H9 (cell line): Measurements from ENCODE around the gene TMEM158. TPM values are rescaled to one million over a fixed set of nuclear protein-coding genes. Genes with fewer than 3 reads are reported as not detected.

ENCODE experiments used
- DNase-seq: peaks from one replicate; pipeline ENCODE4 v3.0.0-alpha.2; 2017
- H2AFZ ChIP-seq: one replicate; pipeline ENCODE4 v1.6.1; 2013; ENCODE audit warnings: mild to moderate bottlenecking, low read length, control low read depth, moderate library complexity
- H2AK5ac ChIP-seq: 2 replicates; pipeline ENCODE4 v1.6.1; 2013; ENCODE audit warnings: low read length, control low read depth, mixed read lengths; ENCODE audit not compliant: insufficient read length
- H2BK120ac ChIP-seq: one replicate; pipeline ENCODE4 v1.6.1; 2013; ENCODE audit warnings: low read depth, mild to moderate bottlenecking, low read length, control low read depth, inconsistent platforms; ENCODE audit not compliant: poor library complexity, severe bottlenecking
- H2BK12ac ChIP-seq: 2 replicates; pipeline ENCODE4 v1.6.1; 2013; ENCODE audit warnings: low read length, control low read depth, mixed read lengths, low read depth; ENCODE audit not compliant: insufficient read length
- H2BK15ac ChIP-seq: 2 replicates; pipeline ENCODE4 v1.6.1; 2013; ENCODE audit warnings: low read depth, low read length, control low read depth
- H2BK20ac ChIP-seq: one replicate; pipeline ENCODE4 v1.6.1; 2013; ENCODE audit warnings: low read depth, mild to moderate bottlenecking, low read length, control low read depth, inconsistent platforms; ENCODE audit not compliant: poor library complexity, severe bottlenecking
- H2BK5ac ChIP-seq: 2 replicates; pipeline ENCODE4 v1.6.1; 2013; ENCODE audit warnings: low read length, control low read depth, mixed read lengths; ENCODE audit not compliant: insufficient read length
- H3K14ac ChIP-seq: 2 replicates; pipeline ENCODE4 v1.6.1; 2013; ENCODE audit warnings: low read length, control low read depth; ENCODE audit not compliant: insufficient read depth
- H3K18ac ChIP-seq: 2 replicates; pipeline ENCODE4 v1.6.1; 2013; ENCODE audit warnings: low read depth, mild to moderate bottlenecking, mixed read lengths, low read length, control low read depth; ENCODE audit not compliant: insufficient read length
- H3K23ac ChIP-seq: 2 replicates; pipeline ENCODE4 v1.6.1; 2013; ENCODE audit warnings: low read length, control low read depth, mixed read lengths, low read depth; ENCODE audit not compliant: insufficient read length
- H3K23me2 ChIP-seq: 2 replicates; pipeline ENCODE4 v1.6.1; 2013; ENCODE audit warnings: low read depth, mild to moderate bottlenecking, mixed read lengths, low read length, control low read depth; ENCODE audit not compliant: insufficient read length, poor library complexity, severe bottlenecking
- H3K27ac ChIP-seq: 2 replicates; pipeline ENCODE4 v1.5.1; 2013; ENCODE audit warnings: low read length, control low read depth, mixed read lengths, low read depth; ENCODE audit not compliant: insufficient read length
- H3K27me3 ChIP-seq: 2 replicates; pipeline ENCODE4 v1.6.1; 2013; ENCODE audit warnings: low read length, control low read depth, inconsistent platforms; ENCODE audit not compliant: insufficient read depth
- H3K4ac ChIP-seq: 2 replicates; pipeline ENCODE4 v1.6.1; 2013; ENCODE audit warnings: low read depth, mild to moderate bottlenecking, control low read depth, inconsistent platforms, low read length, moderate library complexity
- H3K4me1 ChIP-seq: 2 replicates; pipeline ENCODE4 v1.6.1; 2013; ENCODE audit warnings: low read length, control low read depth, inconsistent platforms; ENCODE audit not compliant: insufficient read depth
- H3K4me2 ChIP-seq: 2 replicates; pipeline ENCODE4 v1.6.1; 2013; ENCODE audit warnings: low read length, control low read depth, mixed read lengths; ENCODE audit not compliant: insufficient read length, insufficient read depth
- H3K56ac ChIP-seq: 2 replicates; pipeline ENCODE4 v1.6.1; 2013; ENCODE audit warnings: low read depth, mild to moderate bottlenecking, mixed read lengths, low read length, control low read depth; ENCODE audit not compliant: insufficient read length
- H3K79me1 ChIP-seq: 2 replicates; pipeline ENCODE4 v1.6.1; 2013; ENCODE audit warnings: low read depth, mild to moderate bottlenecking, moderate library complexity, low read length, control low read depth, inconsistent platforms; ENCODE audit not compliant: insufficient read depth, poor library complexity, severe bottlenecking
- H3K79me2 ChIP-seq: 2 replicates; pipeline ENCODE4 v1.6.1; 2013; ENCODE audit warnings: low read length, control low read depth, inconsistent platforms; ENCODE audit not compliant: insufficient read depth
- H3K9ac ChIP-seq: 2 replicates; pipeline ENCODE4 v1.6.1; 2013; ENCODE audit warnings: low read length, control low read depth, mixed read lengths; ENCODE audit not compliant: insufficient read length; ENCODE audit errors: extremely low read depth
- H3K9me3 ChIP-seq: one replicate; pipeline ENCODE4 v1.6.1; 2013; ENCODE audit warnings: low read depth, low read length, inconsistent platforms; ENCODE audit not compliant: control insufficient read depth
- H3T11ph ChIP-seq: one replicate; pipeline ENCODE4 v1.6.1; 2013; ENCODE audit warnings: mild to moderate bottlenecking, low read length, control low read depth, inconsistent platforms
- H4K20me1 ChIP-seq: one replicate; pipeline ENCODE4 v1.6.1; 2013; ENCODE audit not compliant: control insufficient read depth, insufficient read length, insufficient read depth
- H4K5ac ChIP-seq: 2 replicates; pipeline ENCODE4 v1.6.1; 2013; ENCODE audit warnings: low read depth, mild to moderate bottlenecking, mixed read lengths, low read length, control low read depth; ENCODE audit not compliant: insufficient read length
- H4K8ac ChIP-seq: replicated peaks from 2 replicates; pipeline ENCODE4 v1.6.1; 2013; ENCODE audit warnings: low read length, control low read depth, mixed read lengths, low read depth; ENCODE audit not compliant: insufficient read length
- H4K91ac ChIP-seq: 2 replicates; pipeline ENCODE4 v1.6.1; 2013; ENCODE audit warnings: low read depth, mild to moderate bottlenecking, moderate library complexity, mixed read lengths, low read length, control low read depth; ENCODE audit not compliant: insufficient read length
- H3K27ac Mint-ChIP-seq, 3 experiments: 2 replicates in 2 of 3; 3 replicates in 1 of 3; pipeline ENCODE4 v1.8.0; 2020 to 2021; ENCODE audit warnings: mixed read lengths in 3 of 3, mild to moderate bottlenecking in 1 of 3, moderate library complexity in 1 of 3
- H3K27me3 Mint-ChIP-seq: 2 replicates; pipeline ENCODE4 v1.8.0; 2021; ENCODE audit warnings: low read depth, mild to moderate bottlenecking, moderate library complexity, mixed read lengths
- H3K36me3 Mint-ChIP-seq, 3 experiments: 2 replicates in 2 of 3; 3 replicates in 1 of 3; pipeline ENCODE4 v1.8.0; 2020 to 2021; ENCODE audit warnings: low read depth in 3 of 3, mixed read lengths in 3 of 3; ENCODE audit not compliant: insufficient read depth in 1 of 3
- H3K4me1 Mint-ChIP-seq, 2 experiments: 2 replicates each; pipeline ENCODE4 v1.8.0; 2020; ENCODE audit warnings: mixed read lengths in 2 of 2
- H3K4me3 Mint-ChIP-seq, 2 experiments: 2 replicates in 1 of 2; 3 replicates in 1 of 2; pipeline ENCODE4 v1.8.0; 2020 to 2021; ENCODE audit warnings: mild to moderate bottlenecking in 2 of 2, mixed read lengths in 2 of 2, moderate library complexity in 1 of 2
- H3K9me3 Mint-ChIP-seq, 2 experiments: 2 replicates in 1 of 2; 3 replicates in 1 of 2; pipeline ENCODE4 v1.8.0; 2020; ENCODE audit warnings: mild to moderate bottlenecking in 2 of 2, mixed read lengths in 2 of 2, moderate library complexity in 1 of 2
- CTCF ChIP-seq: fragments of 200-600 bp; sonication (generic); conservative IDR thresholded peaks from 3 replicates; pipeline ENCODE4 v1.8.0; 2021; ENCODE audit warnings: antibody characterized with exemption, mild to moderate bottlenecking
- WGBS: extraction: QIAGEN DNeasy Blood & Tissue Kit; methylation state at CpG from one replicate; pipeline ENCODE4 v1.1.7; 2013; ENCODE audit warnings: missing lambda C conversion rate, low lambda C conversion rate, mixed read lengths; ENCODE audit not compliant: insufficient read length; ENCODE audit errors: extremely low coverage; 5-methylcytosine and 5-hydroxymethylcytosine counted together
- total RNA-seq: library from RNA; stranded (reverse); gene quantifications from 2 replicates; pipeline ENCODE4 v1.2.1, GENCODE V29; 2021

TMEM158 gene
- total RNA-seq, 1 experiment from 2014 or later: 29.1 TPM

DNA sequence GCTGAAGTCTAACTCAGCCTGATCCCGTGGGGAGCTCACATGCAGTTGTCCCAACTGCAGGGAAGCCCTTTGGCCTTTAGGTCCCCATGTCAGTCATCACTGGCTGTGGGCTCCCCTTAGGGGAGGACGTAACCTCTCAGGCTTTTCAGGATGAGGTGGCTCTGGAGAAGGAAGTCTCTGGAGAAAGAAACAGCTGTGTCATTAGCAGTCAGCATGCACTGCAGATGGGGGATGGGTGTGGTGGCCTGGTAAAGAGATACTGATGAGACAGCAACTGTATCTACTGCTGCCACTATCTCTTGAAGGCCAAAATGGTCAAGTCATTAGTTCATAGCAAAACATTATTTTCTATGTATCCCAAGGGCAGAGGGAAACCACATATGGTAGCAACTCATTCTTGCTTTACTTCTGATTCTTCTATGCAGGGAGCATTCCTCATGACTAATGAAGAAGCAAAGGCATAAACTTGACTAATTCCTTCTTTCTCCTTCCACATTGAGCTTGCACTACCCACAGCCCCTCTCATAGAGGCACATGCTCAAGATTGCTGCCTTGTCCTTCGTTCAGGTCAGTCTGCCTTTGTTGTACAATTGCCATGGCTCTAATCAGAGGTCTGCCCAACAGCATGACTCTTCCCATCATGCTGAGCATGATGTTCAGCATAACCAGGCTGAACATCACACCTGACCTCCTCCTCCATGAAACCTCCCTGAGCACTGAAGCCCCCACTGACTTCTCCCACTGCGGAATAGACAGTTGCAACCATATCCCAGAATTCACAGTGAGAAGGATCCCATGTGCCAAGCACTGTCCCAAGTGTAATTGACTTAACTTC is 47.8 kb upstream of the TMEM158 start:
- Histone ChIP-seq H3K4me1 (no peaks in the 10 kb centered on the region; the same call in 1 of the 2 replicates), H3K56ac (no peak overlapping the region), H2BK5ac (no peak overlapping the region), H3K23ac (no peak overlapping the region), H3K14ac (no peak overlapping the region), H2BK12ac (no peak overlapping the region), H3K4me2 (no peak overlapping the region), H2AFZ (no peak overlapping the region), H4K91ac (no peak overlapping the region), H3K23me2 (no peaks in the 10 kb centered on the region), H4K8ac (no peak overlapping the region), H3K27me3 (no peaks in the 10 kb centered on the region), H4K20me1 (no peaks in the 10 kb centered on the region), H3T11ph (no peak overlapping the region), H3K18ac (no peak overlapping the region), H4K5ac (no peak overlapping the region), H2BK120ac (no peak overlapping the region), H2BK20ac (no peak overlapping the region), H2AK5ac (no peak overlapping the region), H3K27ac (no peak overlapping the region), H3K4ac (no peak overlapping the region), H3K9me3 (no peaks in the 10 kb centered on the region), H3K79me2 (no peaks in the 10 kb centered on the region), H2BK15ac (no peak overlapping the region), H3K9ac (no peak overlapping the region), H3K79me1 (no peaks in the 10 kb centered on the region)
- Mint-ChIP-seq H3K4me3 (no peak overlapping the region), H3K27ac (no peak overlapping the region), H3K36me3 (peaks cover 4 to 21% (median 6%) of the 10 kb centered on the region in 3 experiments; a peak in 6 of 7 replicates), H3K27me3 (peaks cover 20% of the 10 kb centered on the region), H3K4me1 (peaks cover 37 to 43% of the 10 kb centered on the region in 2 experiments), H3K9me3 (peaks cover 17 to 21% of the 10 kb centered on the region in 2 experiments)
- no peak for TF ChIP-seq CTCF
- DNase-seq: no peak
- no CpG with 5 or more reads among the region's 4 CpGs for WGBS
